Occipital lobe (tissue), 2 donors: ENCODE data around the gene TUSC2. TPM values are rescaled to one million over a fixed set of nuclear protein-coding genes. Genes with fewer than 3 reads are reported as not detected.
"Not testable (repeated sequence)": the region's sequence is repeated elsewhere in the genome, so short reads cannot be mapped to it uniquely, and the experiment has no call there.

Experiments used
- DNase-seq: peaks from one replicate; lab custom pipeline; 2025; lab: John Stamatoyannopoulos, UW
- total RNA-seq: library from RNA; depleted of rRNA; stranded (reverse); fragments of >200 nt; gene quantifications from one replicate; pipeline ENCODE4 v1.2.3, GENCODE V29; 2014

Gene TUSC2
- total RNA-seq, 1 donor from 2014 or later = 16.2 TPM

GRCh38 chr3:50294492-50295403 is 33.3 kb downstream of the TUSC2 start:
- no peak for DNase-seq

DNA sequence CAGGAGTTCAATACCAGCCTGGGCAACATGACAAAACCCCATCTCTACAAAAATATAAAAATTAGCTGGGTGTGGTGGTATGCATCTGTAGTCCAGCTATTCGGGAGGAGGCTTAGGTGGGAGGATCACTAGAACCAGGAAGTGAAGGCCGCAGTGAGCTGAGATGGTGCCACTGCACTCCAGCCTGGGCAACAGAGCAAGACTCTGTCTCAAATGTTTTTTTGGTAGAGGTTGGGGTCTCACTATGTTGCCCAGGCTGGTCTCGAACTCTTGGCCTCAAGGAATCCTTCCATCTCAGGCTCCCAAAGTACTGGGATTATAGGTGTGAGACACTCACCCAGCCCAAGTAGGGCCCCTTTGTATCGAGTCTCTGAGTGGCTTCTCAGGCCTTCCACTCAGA is 33.9 kb downstream of the TUSC2 start:
- no peak for DNase-seq

DNA sequence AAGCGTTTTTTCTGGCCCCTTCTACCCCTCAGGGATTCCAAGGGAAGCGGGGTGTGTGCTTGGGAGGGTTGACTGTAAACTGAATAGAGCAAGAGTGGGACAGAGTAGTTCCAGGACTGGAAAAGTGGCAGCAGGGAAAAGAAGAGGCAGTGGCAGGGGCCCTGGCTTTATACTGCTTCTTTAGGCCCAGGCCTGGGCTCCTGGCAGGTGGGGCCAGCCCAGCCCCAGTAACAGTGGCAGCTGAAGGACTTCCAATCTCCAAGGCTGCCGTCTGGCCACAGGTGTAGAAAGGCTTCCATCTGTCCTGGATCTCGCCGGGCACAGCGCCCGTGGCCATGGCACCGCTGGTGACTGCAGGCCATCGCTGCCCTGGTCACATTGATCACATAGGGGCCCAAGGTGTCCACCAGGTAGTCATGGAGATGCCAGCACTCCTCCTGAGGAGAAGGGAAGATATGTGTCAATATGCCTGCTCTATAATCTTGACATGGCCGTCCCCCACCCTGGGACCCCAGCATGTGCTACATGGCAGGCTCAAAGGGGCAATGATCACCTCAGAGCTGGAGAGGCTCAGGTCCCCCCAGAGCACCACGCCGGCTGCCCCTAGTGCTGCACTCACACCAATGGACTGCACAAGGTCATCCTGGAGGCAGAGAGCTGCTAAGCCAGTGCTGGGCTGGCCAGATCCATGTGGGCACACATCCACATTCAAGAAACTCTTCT is 34.8 kb downstream of the TUSC2 start:
- no peak for DNase-seq

GRCh38 chr3:50292159-50293078 is 35.6 kb downstream of the TUSC2 start, which contains the start of gene IFRD2:
Gene IFRD2 (minus strand): TSS chr3:50292429. CDS start chr3:50292274, 155 bp downstream.
- DNase-seq = peak; percentile 98

GRCh38 chr3:50290161-50290641 is 37.8 kb downstream of the TUSC2 start:
- no peak for DNase-seq

GRCh38 chr3:50289130-50289529 is 38.9 kb downstream of the TUSC2 start:
- DNase-seq = no peak

DNA sequence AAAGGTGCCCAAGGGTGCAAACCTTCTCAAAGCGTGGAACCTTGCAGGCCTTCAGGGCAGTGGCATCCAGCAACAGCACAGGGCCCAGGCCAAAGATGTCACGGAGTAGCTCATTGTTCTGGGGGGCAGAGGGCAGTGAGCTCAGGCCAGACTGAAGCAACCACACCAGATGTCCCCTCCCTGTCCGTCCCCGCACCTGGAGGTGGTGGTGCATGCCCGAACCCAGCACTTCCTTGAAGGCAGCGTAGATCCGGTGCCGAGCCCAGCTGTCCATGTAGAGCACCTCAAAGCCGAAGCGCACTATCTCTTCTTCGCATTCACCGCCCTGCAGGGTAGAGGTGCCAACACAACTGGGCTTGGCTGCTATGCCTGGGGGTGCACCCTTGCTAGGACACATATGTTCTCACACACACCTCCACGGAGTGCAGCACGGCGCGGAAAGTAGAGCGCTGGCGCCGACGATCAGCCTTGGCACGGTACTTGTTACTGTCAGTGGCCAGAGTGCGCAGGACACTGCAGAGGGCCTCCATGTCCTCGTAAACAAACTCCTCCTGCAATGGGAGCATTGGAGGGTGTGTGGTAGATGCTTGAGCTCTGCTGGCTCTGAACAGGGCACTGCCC is 39.5 kb downstream of the TUSC2 start:
- no peak for DNase-seq

DNA sequence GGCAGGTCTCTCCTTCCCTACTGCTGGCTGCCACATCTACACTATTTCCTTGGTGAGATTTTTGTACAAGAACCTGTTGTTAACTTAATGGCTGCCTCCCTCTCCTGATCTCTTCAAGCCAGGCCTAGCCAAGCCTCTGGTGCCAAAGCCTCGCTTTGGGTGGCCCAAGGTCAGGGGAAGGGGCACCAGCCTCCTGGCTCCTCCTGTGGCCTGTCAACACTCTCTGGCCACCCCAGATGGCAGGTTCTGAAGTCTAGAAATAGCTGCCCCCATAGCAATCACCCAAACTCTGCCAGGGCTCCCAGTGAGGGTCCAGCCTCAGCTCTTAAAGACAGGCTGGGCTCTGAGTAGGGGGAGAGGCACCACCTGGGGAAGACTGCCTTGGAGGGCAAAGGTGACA is 40.8 kb downstream of the TUSC2 start:
- DNase-seq = no peak

GRCh38 chr3:50286322-50287227 is 41.4 kb downstream of the TUSC2 start:
- no peak for DNase-seq

DNA sequence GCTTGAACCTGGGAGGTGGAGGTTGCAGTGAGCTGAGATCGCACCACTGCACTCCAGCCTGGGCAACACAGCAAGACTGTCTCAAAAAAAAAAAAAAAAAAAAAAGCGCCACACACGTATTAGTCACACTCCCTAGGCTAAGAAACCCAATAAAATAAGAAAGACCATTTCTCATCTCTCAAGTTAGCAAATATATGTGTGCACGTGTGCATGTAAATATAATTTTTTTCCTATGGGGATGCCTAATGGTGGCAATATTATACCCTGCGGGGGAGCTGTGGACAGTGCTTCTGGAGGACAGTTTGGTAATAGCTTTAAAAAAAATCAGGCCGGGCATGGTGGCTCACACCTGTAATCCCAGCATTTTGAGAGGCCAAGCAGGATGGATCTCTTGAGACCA is 43.9 kb downstream of the TUSC2 start:
- DNase-seq = not testable (repeated sequence)

GRCh38 chr3:50279255-50280016 is 48.6 kb downstream of the TUSC2 start:
- no peak for DNase-seq

GRCh38 chr3:50278880-50279224 is 49.2 kb downstream of the TUSC2 start, which contains the start of gene LSMEM2:
Gene LSMEM2 (plus strand): TSS chr3:50279087. CDS start chr3:50279114, 27 bp downstream.
- DNase-seq = no peak

DNA sequence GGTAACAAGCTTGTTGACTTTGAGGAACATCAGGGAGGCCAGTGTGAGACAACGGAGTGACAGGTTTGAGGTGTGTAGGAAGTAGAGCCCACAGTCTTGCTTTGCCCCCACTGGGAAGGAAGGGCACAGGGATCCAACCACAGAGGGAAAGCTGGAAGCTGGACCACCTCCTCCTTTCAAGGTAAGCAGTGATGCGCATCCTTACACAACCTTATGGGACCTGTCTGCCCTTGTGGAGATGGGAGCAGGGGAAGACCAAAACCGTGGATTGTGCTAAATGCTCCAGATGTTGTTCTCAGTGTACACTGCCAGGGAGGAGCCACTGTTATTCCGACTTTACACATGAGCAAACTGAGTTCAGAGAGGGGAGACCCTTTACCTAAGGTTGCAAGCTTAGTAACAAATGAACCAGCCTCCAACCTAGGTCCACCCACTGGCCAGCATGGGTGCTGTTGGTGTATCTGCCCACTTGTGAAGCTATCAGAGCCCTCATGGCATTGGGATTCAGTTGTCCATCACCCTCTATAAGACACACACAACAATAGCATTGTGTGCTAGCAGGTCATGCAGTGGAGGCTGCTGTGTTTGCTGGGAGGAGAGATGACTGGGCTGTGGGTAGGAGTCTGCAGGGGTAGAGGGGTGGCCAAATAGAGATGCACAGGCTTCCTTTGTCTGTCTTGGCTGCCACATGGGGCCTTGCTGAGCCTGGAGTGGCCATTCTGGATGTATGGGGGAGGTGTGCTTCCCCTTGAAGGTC is 49.7 kb downstream of the TUSC2 start:
- no peak for DNase-seq

DNA sequence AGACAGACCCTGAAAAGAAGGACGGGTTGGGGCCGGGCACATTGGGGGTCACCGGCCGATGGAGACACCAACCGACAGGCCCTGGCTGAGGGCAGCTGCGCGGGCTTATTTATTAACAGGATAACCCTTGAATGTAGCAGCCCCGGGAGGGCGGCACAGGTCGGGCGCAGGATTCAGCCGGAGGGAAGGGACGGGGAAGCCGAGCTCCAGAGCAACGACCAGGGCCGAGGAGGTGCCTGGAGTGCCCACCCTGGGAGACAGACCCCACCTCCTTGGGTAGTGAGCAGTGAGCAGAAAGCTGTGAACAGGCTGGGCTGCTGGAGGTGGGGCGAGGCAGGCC is 51.3 kb downstream of the TUSC2 start:
- DNase-seq = no peak

DNA sequence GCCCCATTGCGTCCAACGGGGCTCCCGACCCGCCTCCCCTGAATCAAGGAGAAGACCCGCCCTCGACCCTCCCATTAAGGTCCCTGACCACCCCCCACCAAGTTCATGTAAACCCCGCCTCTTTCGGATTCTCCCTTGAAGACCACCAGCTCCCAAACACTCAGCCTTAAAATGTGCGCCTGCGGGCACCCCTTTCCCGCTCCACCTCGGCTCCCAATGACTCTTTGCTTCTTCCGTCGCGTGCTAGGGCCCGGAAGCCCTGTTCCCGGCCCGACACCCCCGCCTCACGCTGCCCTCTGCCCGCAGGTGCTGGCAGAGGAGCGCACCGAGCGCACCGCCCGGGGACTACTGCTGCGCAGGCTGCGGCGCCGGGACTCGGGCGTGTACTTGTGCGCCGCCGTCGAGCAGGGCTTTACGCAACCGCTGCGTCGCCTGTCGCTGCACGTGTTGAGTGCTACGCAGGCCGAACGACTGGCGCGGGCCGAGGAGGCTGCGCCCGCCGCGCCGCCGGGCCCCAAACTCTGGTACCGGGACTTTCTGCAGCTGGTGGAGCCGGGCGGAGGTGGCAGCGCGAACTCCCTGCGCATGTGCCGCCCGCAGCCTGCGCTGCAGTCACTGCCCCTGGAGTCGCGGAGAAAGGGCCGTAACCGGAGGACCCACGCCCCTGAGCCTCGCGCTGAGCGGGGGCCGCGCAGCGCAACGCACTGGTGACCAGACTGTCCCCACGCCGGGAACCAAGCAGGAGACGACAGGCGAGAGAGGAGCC is 51.8 kb downstream of the TUSC2 start:
- DNase-seq = no peak

DNA sequence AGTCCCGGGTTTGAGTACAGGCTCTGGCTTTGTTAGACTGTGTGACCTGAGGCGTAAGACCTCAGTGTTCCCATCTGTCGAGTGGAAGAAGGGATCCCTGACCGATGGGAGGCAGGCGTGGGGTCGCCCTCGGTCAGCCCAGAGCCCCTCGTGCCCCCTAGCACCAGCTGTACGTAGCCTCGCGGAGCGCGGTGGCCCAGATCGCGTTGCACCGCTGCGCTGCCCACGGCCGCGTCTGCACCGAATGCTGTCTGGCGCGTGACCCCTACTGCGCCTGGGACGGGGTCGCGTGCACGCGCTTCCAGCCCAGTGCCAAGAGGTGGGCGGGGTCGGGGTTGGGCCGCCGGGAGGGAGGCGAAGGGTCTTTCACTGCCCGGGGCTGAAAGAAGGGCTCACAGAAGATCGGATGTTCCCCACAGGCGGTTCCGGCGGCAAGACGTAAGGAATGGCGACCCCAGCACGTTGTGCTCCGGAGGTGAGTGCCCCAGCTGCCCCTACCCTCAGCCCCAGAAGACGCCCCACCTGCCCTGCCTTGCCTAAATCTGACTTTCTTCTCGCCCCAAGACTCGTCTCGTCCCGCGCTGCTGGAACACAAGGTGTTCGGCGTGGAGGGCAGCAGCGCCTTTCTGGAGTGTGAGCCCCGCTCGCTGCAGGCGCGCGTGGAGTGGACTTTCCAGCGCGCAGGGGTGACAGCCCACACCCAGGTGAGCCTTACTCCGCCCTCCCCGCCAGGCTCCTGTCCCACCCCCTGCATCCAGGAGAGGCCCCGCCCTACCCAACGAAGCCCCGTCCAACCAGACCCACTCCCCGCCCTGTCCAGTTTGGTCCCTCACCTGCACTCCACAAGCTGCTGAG is 52.7 kb downstream of the TUSC2 start:
- no peak for DNase-seq
